Neural progenitor cell (in vitro differentiated cells): ENCODE results near the gene TES. TPM values are rescaled to one million over a fixed set of nuclear protein-coding genes. Genes with fewer than 3 reads are reported as not detected.

Source experiments
- DNase-seq: peaks from one replicate; pipeline ENCODE4 v3.0.0-alpha.2; 2016; ENCODE audit warnings: low spot score
- H2AFZ ChIP-seq: fragments of 200-600 bp; sonication (generic); replicated peaks from 2 replicates; pipeline ENCODE4 v1.6.1; 2016; ENCODE audit warnings: antibody characterized with exemption
- H3F3A ChIP-seq: fragments of 200-600 bp; sonication (generic); 2 replicates; pipeline ENCODE4 v1.6.1; 2016; ENCODE audit warnings: antibody characterized with exemption, low read depth
- H3K27ac ChIP-seq: fragments of 200-600 bp; sonication (generic); 2 replicates; pipeline ENCODE4 v1.5.1; 2016; ENCODE audit warnings: mild to moderate bottlenecking
- H3K27me3 ChIP-seq: fragments of 200-600 bp; sonication (generic); 2 replicates; pipeline ENCODE4 v1.6.1; 2016; ENCODE audit warnings: mild to moderate bottlenecking, moderate library complexity
- H3K36me3 ChIP-seq: fragments of 200-600 bp; sonication (generic); 2 replicates; pipeline ENCODE4 v1.5.1; 2016
- H3K4me1 ChIP-seq: fragments of 200-600 bp; sonication (generic); 2 replicates; pipeline ENCODE4 v1.6.1; 2016; ENCODE audit warnings: mixed run types
- H3K4me2 ChIP-seq: fragments of 200-600 bp; sonication (generic); 2 replicates; pipeline ENCODE4 v1.6.1; 2016
- H3K4me3 ChIP-seq: fragments of 200-600 bp; sonication (generic); 2 replicates; pipeline ENCODE4 v1.5.1; 2016
- H3K79me2 ChIP-seq: fragments of 200-600 bp; sonication (generic); 2 replicates; pipeline ENCODE4 v1.6.1; 2016; ENCODE audit warnings: low read depth
- H3K9ac ChIP-seq: fragments of 200-600 bp; sonication (generic); 2 replicates; pipeline ENCODE4 v1.6.1; 2016
- H3K9me3 ChIP-seq: fragments of 200-600 bp; sonication (generic); 2 replicates; pipeline ENCODE4 v1.5.1; 2016; ENCODE audit warnings: low read depth
- H4K20me1 ChIP-seq: fragments of 200-600 bp; sonication (generic); 2 replicates; pipeline ENCODE4 v1.6.1; 2016; ENCODE audit warnings: low read depth
- H3K27ac Mint-ChIP-seq: 3 replicates; pipeline ENCODE4 v1.8.0; 2021; ENCODE audit warnings: mixed read lengths
- H3K27me3 Mint-ChIP-seq: 2 replicates; pipeline ENCODE4 v1.8.0; 2022; ENCODE audit warnings: low read depth, mild to moderate bottlenecking, inconsistent platforms, moderate library complexity, mixed read lengths; ENCODE audit not compliant: insufficient read depth
- H3K36me3 Mint-ChIP-seq: 3 replicates; pipeline ENCODE4 v1.8.0; 2021; ENCODE audit warnings: mixed read lengths
- H3K4me1 Mint-ChIP-seq: 3 replicates; pipeline ENCODE4 v1.8.0; 2021; ENCODE audit warnings: mixed read lengths
- H3K4me3 Mint-ChIP-seq: 3 replicates; pipeline ENCODE4 v1.8.0; 2021; ENCODE audit warnings: mild to moderate bottlenecking, moderate library complexity, mixed read lengths
- H3K9me3 Mint-ChIP-seq: 3 replicates; pipeline ENCODE4 v1.8.0; 2020; ENCODE audit warnings: mixed read lengths
- EZH2 ChIP-seq: fragments of 200-600 bp; sonication (generic); IDR thresholded peaks from 2 replicates; pipeline ENCODE4 v1.6.1; 2017; ENCODE audit warnings: antibody characterized with exemption, mild to moderate bottlenecking, moderate library complexity
- EZH2phosphoT487 ChIP-seq: fragments of 200-600 bp; sonication (generic); IDR thresholded peaks from 2 replicates; pipeline ENCODE4 v1.6.1; 2017; ENCODE audit warnings: antibody characterized with exemption
- total RNA-seq: library from RNA; depleted of rRNA; stranded (reverse); fragments of >200 nt; gene quantifications from 2 replicates; pipeline ENCODE4 v1.2.3, GENCODE V29; 2015; ENCODE audit warnings: low replicate concordance
- TF ChIP-seq, protein P1 (sequence below): fragments of 200-600 bp; sonication (generic); IDR thresholded peaks from 2 replicates; pipeline ENCODE4 v1.5.1; 2017; ENCODE audit warnings: antibody characterized with exemption, mild to moderate bottlenecking

The TES gene
- total RNA-seq, 1 donor from 2014 or later, result 10.6 TPM

DNA sequence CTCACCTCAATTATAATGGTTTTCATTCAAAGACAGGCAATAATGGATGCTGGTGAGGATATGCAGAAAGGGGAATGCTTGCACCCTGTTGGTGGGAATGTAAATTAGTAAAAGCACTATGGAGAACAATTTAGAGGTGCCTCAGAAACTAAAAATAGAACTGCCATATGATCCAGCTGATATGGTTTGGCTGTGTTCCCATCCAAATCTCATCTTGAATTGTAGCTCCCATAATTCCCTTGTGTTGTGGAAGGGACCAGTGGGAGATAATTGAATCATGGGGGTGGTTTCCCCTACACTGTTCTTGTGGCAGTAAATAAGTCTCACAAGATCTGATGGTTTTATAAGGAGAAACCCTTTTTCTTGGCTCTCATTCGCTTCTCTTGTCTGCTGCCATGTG, 87.7 kb downstream of the TES start:
- Mint-ChIP-seq H3K27ac (no peak overlapping the region), H3K36me3 (no peaks in the 10 kb centered on the region), H3K9me3 (peaks cover 7% of the 10 kb centered on the region), H3K27me3 (no peaks in the 10 kb centered on the region), H3K4me3 (no peak overlapping the region), H3K4me1 (no peaks in the 10 kb centered on the region)
- DNase-seq, result no peak
- no peak overlapping the region for H3K4me3 ChIP-seq
- no peaks in the 10 kb centered on the region for H3K36me3 ChIP-seq
- no peaks in the 10 kb centered on the region for H4K20me1 ChIP-seq
- H3K27ac ChIP-seq, result no peak overlapping the region
- no peaks in the 10 kb centered on the region for H3K9me3 ChIP-seq
- no peak overlapping the region for H3K9ac ChIP-seq
- no peak overlapping the region for H2AFZ ChIP-seq
- H3K27me3 ChIP-seq, result no peaks in the 10 kb centered on the region
- no peaks in the 10 kb centered on the region for H3F3A ChIP-seq
- H3K79me2 ChIP-seq, result no peaks in the 10 kb centered on the region
- TF ChIP-seq EZH2phosphoT487, result no peak
- TF ChIP-seq EZH2, result no peak
- TF ChIP-seq, protein P1, sequence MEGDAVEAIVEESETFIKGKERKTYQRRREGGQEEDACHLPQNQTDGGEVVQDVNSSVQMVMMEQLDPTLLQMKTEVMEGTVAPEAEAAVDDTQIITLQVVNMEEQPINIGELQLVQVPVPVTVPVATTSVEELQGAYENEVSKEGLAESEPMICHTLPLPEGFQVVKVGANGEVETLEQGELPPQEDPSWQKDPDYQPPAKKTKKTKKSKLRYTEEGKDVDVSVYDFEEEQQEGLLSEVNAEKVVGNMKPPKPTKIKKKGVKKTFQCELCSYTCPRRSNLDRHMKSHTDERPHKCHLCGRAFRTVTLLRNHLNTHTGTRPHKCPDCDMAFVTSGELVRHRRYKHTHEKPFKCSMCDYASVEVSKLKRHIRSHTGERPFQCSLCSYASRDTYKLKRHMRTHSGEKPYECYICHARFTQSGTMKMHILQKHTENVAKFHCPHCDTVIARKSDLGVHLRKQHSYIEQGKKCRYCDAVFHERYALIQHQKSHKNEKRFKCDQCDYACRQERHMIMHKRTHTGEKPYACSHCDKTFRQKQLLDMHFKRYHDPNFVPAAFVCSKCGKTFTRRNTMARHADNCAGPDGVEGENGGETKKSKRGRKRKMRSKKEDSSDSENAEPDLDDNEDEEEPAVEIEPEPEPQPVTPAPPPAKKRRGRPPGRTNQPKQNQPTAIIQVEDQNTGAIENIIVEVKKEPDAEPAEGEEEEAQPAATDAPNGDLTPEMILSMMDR, result no peak
- no peaks in the 10 kb centered on the region for H3K4me1 ChIP-seq
- no peak overlapping the region for H3K4me2 ChIP-seq

- no peaks in the 10 kb centered on the region for H3K27me3 ChIP-seq
- H3K79me2 ChIP-seq, result no peaks in the 10 kb centered on the region
- Mint-ChIP-seq H3K9me3 (peaks cover 5% of the 10 kb centered on the region), H3K36me3 (no peaks in the 10 kb centered on the region), H3K4me1 (no peaks in the 10 kb centered on the region), H3K4me3 (no peak overlapping the region), H3K27me3 (no peaks in the 10 kb centered on the region), H3K27ac (no peak overlapping the region)
- H4K20me1 ChIP-seq, result no peaks in the 10 kb centered on the region
- H3F3A ChIP-seq, result no peaks in the 10 kb centered on the region
- no peak for DNase-seq
- no peak overlapping the region for H3K4me3 ChIP-seq
- no peaks in the 10 kb centered on the region for H3K36me3 ChIP-seq
- no peak overlapping the region for H3K9ac ChIP-seq
- H3K4me1 ChIP-seq, result no peaks in the 10 kb centered on the region
- TF ChIP-seq EZH2, result no peak
- no peak overlapping the region for H3K4me2 ChIP-seq
- no peak overlapping the region for H2AFZ ChIP-seq
- H3K27ac ChIP-seq, result no peak overlapping the region
- H3K9me3 ChIP-seq, result no peaks in the 10 kb centered on the region
Observed at GRCh38 chr7:116298576-116298975, 88.2 kb downstream of the TES start.

GRCh38 chr7:116305485-116306408, 95.4 kb downstream of the TES start:
- Histone ChIP-seq H3K4me3 (no peak overlapping the region), H4K20me1 (no peaks in the 10 kb centered on the region), H3K9ac (no peak overlapping the region), H3K79me2 (no peaks in the 10 kb centered on the region), H3K27me3 (no peaks in the 10 kb centered on the region), H3K4me1 (no peaks in the 10 kb centered on the region), H3F3A (no peaks in the 10 kb centered on the region), H2AFZ (no peak overlapping the region), H3K36me3 (no peaks in the 10 kb centered on the region), H3K27ac (no peak overlapping the region), H3K9me3 (no peaks in the 10 kb centered on the region), H3K4me2 (no peak overlapping the region)
- TF ChIP-seq EZH2, result no peak
- TF ChIP-seq, protein P1, result no peak
- Mint-ChIP-seq H3K9me3 (no peaks in the 10 kb centered on the region), H3K27me3 (no peaks in the 10 kb centered on the region), H3K4me3 (no peak overlapping the region), H3K36me3 (no peaks in the 10 kb centered on the region), H3K27ac (no peak overlapping the region), H3K4me1 (peaks cover 5% of the 10 kb centered on the region)
- DNase-seq, result no peak

- Histone ChIP-seq H3K4me1 (no peaks in the 10 kb centered on the region), H3K9me3 (no peaks in the 10 kb centered on the region), H4K20me1 (no peaks in the 10 kb centered on the region), H2AFZ (no peak overlapping the region), H3K9ac (no peak overlapping the region), H3K27ac (no peak overlapping the region), H3K4me2 (no peak overlapping the region), H3K27me3 (no peaks in the 10 kb centered on the region), H3K4me3 (no peak overlapping the region), H3K36me3 (no peaks in the 10 kb centered on the region), H3K79me2 (no peaks in the 10 kb centered on the region), H3F3A (no peaks in the 10 kb centered on the region)
- Mint-ChIP-seq H3K27me3 (no peaks in the 10 kb centered on the region), H3K27ac (no peak overlapping the region), H3K4me1 (peaks cover 5% of the 10 kb centered on the region), H3K4me3 (no peak overlapping the region), H3K9me3 (no peaks in the 10 kb centered on the region), H3K36me3 (no peaks in the 10 kb centered on the region)
- TF ChIP-seq EZH2 (no peak), EZH2phosphoT487 (no peak)
- TF ChIP-seq, protein P1, result no peak
- no peak for DNase-seq
Observed at GRCh38 chr7:116306409-116307048, 96.2 kb downstream of the TES start.
